Fibroblast of skin of right quadriceps (primary cell): ENCODE results near the gene COX4I1.

Experiments
- DNase-seq: peaks from one replicate; pipeline ENCODE4 v3.0.0-alpha.2; 2013

Gene COX4I1

DNA sequence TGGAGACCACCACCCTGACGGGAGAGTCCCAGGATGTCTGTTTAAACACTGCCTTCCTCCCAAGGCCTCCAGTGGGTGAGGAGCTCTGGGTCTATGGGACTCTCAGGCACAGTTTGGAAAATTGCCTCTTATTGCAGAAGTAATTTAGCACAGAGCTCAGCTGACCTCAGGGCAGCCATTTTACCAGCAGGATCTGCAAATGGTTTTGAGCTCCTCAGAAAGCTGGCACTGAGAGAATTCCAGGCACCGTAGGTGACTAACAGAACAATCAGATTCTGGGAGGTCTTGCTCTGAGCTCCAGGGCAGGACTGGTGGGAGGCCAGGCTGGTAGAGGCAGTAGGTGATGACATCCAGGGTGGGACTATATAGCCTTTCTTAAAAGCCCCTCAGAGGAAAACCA, 31.3 kb upstream of the COX4I1 start:
- no peak for DNase-seq

DNA sequence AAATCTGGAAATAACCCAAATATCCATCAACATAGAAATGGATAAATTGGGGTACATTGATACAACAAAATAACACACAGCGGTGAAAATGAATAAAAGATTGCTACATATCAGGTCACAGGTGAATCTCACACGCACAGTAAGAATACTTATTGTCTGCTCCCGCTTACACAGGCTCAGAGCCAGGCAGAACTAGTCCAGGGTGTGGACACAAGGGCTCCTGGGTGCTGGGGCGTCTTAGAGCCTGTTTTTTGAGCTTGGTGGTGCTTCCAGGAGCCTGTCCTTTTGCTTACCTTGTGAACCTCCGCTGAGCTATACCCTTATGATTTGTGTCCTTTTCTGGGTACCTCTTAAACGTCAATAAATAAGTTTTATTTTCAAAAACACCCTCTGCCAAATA, 28.8 kb upstream of the COX4I1 start:
- no peak for DNase-seq

DNA sequence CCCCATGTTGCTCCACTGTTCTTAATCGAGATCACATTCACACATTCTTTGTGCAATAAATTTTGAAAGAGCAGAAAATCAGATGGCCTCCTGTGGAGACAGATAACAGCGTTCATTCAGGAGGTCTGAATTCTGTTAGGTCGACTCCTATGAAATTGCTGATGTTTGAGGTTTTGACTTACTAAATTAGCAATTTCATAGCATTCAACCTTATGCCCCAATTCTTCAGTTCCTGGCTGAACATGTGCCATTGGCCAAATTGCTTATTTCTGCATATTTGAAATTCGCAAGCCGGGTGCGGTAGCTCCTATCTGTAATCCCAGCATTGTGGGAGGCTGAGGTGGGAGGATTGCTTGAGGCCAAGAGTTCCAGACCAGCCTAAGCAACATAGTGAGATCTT, 26.5 kb upstream of the COX4I1 start:
- no peak for DNase-seq

GRCh38 chr16:85774136-85774535, 25.4 kb upstream of the COX4I1 start:
- DNase-seq = no peak

DNA sequence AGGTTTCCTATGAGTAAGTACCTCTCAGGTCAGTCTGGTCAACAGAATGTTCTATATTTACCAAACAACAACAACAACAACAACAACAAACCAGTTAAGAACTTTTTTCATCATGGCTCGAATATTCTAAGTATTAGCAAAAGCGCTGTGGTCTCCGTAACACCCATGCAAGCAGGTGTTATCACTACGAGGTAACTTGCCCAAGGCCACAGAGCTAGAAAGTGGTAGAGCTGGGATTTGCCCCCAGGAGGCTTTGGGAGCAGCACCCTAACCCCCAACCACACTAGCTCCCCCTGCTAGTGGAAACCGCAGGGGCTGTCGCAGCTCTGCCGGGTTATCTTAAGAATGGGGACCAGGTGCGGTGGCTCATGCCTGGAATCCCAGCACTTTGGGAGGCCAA, 24.7 kb upstream of the COX4I1 start:
- DNase-seq = no peak

DNA sequence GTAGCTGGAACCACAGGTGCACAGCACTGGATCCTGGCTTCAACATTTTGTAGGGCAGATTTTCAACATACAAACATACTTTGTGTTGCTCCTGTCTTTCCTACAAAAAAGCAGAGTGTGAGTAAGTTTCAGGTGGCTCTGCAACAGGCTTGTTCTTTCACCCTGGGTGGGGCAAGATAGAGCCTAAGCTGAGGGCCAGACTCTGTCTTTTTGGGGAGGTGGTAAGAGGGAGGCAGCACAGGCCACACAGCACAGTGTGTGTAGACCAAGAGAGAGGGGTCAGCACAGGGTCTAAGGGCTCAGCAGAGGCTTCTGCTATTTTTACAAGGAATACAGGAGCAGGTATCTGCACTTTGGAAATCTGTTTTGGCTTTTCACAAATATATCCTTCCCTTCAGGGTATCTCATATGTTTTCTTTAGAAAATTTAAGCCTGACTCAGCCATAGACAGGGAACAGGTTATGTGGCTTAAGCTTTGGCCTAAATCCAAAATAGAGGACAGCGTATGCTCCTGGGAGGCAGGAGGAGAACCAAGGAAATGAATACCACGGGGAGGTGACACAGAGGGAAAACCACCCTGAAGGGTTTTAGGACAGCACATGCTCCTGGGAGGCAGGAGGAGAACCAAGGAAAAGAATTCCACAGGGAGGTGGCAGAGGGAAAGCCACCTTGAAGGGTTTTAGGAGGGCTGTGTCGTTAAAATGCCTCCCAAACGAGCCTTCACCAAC, 21.7 kb upstream of the COX4I1 start:
- DNase-seq = peak; percentile 37

DNA sequence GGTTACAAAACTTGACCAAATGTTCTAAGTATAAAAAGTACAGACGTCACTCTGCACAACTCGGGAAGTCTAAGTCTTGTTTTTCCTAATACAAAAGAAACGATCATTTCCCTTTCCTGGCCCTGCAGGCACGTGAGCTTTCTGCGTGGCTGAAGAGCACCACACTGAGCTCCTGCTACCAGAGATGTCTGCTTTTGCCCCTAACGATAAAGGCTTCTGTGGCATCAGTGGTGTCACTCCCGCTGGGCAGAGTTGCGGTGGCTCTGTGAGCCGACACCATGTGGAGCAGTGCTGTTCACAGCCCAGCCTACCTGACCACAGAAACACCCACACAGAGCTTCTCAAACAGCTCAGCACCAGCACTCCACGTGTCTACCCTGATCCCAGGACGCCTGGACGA, 20.6 kb upstream of the COX4I1 start:
- DNase-seq = no peak

DNA sequence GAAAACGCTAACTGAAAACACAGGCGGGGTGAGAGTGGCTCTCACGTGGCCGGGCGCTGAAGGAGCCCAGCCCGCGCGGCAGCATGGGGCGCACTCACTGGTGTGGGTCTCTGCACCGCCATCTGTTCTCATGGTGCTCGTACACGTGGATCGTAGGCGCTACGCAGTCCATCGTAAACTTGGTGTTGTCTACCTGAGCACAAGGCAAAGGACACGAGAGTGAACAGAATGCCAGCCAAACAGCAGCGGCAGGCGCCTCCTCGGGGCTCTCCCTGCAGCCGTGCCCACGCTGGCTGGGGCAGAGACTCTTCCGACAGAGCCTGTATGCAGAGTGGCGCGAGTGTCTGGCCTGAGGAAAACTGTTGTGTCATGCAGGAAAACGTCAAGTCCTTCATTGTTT, 19.2 kb upstream of the COX4I1 start:
- no peak for DNase-seq

- no peak for DNase-seq
Observed at GRCh38 chr16:85781156-85781555, 18.3 kb upstream of the COX4I1 start.

- DNase-seq = no peak
Observed at GRCh38 chr16:85781695-85782370, 17.7 kb upstream of the COX4I1 start.

- DNase-seq = no peak
Observed at GRCh38 chr16:85782451-85782850, 17.0 kb upstream of the COX4I1 start.

DNA sequence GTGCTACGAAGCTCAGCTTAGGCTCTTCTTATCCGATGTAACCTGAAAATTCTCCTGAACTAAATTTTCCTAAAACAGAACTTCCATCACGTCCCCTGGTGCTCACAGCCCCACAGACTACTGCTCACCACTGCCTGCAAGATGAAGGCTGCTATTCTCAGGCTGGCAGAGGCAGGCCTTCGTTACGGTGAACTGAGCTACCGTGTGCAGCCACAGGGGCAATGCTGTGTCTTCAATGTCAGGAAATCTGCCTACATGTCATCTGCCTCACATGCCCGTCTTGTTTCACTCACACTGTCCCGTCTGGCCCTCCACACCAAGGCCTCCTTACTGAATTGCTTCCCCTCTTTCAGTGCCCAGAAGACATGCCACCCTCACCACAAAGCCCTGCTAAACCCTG, 16.1 kb upstream of the COX4I1 start:
- DNase-seq = no peak

- DNase-seq = no peak
Observed at GRCh38 chr16:85784813-85785212, 14.7 kb upstream of the COX4I1 start.

DNA sequence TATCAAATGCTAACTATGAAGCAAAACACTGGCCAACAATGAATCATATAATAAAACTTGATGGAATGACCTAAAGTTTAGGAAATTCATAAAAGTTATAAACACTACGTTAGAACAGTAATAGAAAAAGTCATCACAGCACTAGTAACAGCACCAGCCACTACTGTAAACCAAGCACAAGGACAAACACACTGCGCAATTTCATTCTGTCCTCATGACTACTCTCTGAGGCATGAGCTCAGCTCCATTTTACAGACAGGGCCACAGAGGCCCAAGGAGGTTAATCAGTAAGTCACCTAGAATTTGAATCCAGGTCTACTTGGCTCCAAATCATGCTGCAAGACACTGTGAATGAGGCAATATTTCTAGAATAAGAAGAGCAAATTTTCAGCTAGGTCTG, 13.6 kb upstream of the COX4I1 start:
- DNase-seq = no peak

GRCh38 chr16:85788819-85789218, 10.7 kb upstream of the COX4I1 start:
- DNase-seq = no peak

DNA sequence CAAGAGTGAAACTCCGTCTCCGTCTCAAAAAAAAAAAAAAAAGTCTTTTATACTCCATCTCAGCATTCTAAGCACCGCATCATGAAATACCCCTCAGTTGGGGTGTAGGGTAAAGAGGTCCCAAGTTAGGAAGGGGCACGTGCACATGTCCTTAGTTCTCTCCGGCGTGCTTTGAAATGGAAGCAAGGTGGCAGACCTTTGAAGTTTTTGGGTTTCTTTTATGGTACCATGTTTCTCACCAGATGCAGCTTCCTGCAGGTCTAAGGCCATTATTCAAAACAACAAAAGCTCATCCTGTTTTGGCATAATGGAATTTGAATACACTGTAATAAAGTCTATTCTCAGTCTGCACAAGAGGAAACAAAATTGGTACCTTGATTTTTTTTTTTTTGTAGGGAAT, 9.7 kb upstream of the COX4I1 start:
- DNase-seq = no peak

DNA sequence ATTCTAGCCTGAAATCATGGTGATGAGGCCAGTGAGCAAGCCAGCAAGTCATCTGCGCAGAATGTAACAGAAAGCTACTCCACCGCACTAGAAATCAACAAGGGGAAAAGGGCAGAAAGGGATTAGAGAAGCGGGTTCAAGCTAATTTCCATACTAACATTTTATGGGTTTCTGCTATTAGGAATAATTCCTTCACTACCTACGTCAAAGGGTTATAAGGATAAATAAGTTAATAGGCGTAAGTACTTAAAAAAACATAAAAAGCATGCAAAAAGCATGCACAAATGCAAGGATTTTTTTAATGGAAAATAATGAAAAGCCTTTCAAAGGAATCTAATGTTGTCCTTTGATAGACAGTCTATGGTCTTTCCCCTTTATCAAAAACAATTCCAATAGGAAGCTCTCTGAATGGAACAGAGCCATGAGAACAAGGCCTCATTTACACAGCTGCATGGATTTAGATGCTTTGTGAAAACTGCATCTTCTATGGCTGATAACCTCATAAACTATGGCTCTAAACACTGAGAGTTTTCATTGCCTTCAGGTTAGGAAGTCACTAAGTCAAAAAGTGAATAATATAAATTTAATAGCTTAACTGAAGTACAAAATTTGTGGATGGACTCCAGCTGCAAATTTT, 5.7 kb upstream of the COX4I1 start:
- DNase-seq = no peak

- no peak for DNase-seq
Observed at GRCh38 chr16:85794696-85795095, 4.8 kb upstream of the COX4I1 start.

DNA sequence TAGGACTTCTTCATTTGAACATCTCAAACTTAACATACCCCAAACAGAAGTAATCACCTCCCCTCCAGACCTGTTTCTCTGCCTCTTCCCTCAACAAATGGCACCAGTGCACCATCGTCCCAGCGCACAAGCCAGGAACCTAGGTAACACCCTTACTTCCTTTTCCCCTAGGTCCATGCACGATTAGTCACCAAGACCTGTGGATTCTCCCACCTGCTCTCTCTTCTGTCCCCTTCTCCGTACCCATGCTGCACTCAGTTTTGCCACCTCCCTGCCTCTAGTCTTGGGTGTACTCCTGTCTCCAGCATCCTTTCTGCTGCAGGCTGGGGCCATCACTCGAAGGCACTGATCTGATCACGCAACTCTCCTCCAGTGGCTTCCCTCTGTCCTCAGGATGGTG, 3.3 kb upstream of the COX4I1 start:
- DNase-seq = no peak

DNA sequence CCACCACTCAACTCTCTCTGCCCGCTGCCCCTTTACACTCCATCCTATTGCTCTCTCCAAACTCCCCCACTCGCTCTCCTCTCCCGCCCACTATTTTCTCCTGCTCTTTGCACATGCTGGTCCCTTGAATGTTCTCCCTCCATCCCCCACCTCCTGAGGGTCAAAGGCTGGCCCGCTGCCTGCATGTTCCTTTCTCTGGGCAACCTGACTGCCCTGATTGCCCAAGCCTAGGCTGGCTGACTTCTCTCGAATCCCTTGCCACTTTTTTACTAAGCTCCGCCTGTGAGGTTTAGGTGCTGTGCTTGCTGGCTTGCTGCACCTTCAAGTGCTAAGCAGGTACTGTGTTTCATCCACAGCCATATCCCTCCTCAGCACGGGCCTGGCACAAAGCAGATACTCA, 2.9 kb upstream of the COX4I1 start:
- DNase-seq = no peak

- no peak for DNase-seq
Observed at GRCh38 chr16:85798283-85798776, 1.2 kb upstream of the COX4I1 start.

DNA sequence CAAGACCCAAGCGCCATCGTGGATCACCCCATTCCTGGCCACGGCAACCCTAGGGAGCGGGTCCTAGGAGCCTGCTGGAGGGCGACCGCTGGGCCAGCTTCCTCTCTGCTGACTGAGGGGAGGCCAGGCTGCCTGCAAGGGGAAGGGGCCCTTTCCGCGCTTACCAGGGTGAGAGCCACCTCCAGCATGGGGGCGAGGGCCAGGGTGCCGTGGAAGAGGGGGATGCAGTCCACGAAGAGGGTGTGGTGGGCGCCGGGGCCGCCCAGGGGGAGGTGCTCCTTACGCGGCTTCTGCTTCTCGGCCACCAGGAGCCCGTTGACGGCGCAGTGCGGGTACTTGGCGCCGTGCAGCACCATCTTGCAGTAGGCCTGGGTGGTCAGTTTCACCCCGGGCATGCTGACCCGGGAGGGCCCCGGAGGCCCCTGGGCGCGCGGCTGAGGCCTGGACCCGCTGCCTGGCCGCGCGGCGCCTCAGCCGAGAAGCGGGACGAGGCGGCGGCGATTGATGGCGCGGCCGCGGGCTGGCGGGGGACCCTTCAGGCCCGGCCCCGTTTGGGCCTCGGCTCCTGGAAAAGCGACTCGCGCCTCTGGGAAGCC, 496 bp upstream of the COX4I1 start:
- DNase-seq = no peak

GRCh38 chr16:85800321-85800669, 800 bp downstream of the COX4I1 start:
- DNase-seq = peak; percentile 16

DNA sequence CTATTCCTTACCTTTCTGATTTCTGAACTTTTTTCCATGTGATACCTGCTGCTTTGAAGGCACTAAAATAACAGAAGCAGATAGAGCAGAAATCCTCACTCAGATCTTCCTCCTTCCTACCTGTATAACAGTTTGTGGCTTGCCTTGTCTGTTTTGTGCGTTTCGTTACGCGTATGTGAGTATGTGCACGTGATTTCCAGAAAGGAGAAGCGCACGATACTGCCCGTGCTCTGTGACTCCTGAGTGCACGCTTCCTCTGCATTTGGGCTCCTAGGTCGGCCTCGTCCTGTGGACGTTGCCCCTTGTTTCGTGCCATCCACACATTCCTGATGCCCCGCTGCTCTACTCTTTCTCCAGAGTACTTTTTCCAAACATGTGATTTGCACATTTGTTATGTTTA, 4.1 kb downstream of the COX4I1 start:
- no peak for DNase-seq
